Coronary artery (tissue), 2 donors: Measurements from ENCODE around the gene DMXL2.
A peak's percentile ranks its signal among the peaks of the same experiment; 100 is the strongest.

Source experiments
- DNase-seq: peaks from one replicate; pipeline ENCODE4 v3.0.0-alpha.2; 2017; ENCODE audit warnings: low spot score
- H3K27ac ChIP-seq, 2 donors: fragments of 200-600 bp; sonication (generic); one replicate each; pipeline ENCODE4 v1.5.1; 2016 to 2019
- H3K4me3 ChIP-seq: fragments of 200-600 bp; sonication (generic); 2 replicates; pipeline ENCODE4 v1.5.1; 2016; ENCODE audit warnings: mild to moderate bottlenecking, moderate library complexity
- TF ChIP-seq, protein P1 (sequence below): fragments of 200-600 bp; sonication (generic); IDR thresholded peaks from one replicate; pipeline ENCODE4 v1.5.1; 2019; ENCODE audit warnings: antibody characterized with exemption

The DMXL2 gene

GRCh38 chr15:51621936-51622603, 501 bp downstream of the DMXL2 start:
- H3K27ac ChIP-seq = peak overlapping the region; percentile 66 to 83
- TF ChIP-seq, protein P1, sequence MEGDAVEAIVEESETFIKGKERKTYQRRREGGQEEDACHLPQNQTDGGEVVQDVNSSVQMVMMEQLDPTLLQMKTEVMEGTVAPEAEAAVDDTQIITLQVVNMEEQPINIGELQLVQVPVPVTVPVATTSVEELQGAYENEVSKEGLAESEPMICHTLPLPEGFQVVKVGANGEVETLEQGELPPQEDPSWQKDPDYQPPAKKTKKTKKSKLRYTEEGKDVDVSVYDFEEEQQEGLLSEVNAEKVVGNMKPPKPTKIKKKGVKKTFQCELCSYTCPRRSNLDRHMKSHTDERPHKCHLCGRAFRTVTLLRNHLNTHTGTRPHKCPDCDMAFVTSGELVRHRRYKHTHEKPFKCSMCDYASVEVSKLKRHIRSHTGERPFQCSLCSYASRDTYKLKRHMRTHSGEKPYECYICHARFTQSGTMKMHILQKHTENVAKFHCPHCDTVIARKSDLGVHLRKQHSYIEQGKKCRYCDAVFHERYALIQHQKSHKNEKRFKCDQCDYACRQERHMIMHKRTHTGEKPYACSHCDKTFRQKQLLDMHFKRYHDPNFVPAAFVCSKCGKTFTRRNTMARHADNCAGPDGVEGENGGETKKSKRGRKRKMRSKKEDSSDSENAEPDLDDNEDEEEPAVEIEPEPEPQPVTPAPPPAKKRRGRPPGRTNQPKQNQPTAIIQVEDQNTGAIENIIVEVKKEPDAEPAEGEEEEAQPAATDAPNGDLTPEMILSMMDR = no peak
- DNase-seq = no peak
- H3K4me3 ChIP-seq = peak overlapping the region; percentile 92

GRCh38 chr15:51621155-51621765, 1.3 kb downstream of the DMXL2 start:
- DNase-seq = no peak
- TF ChIP-seq, protein P1 = no peak
- peak overlapping the region in 1 of 2 donors; percentile 16 for H3K27ac ChIP-seq
- peak overlapping the region; percentile 92 for H3K4me3 ChIP-seq

- DNase-seq = no peak
- H3K4me3 ChIP-seq = peak overlapping the region; percentile 15
- TF ChIP-seq, protein P1 = no peak
- H3K27ac ChIP-seq = peak overlapping the region in 1 of 2 donors; percentile 16
Observed at GRCh38 chr15:51620641-51621040, 1.9 kb downstream of the DMXL2 start.

GRCh38 chr15:51620122-51620521, 2.4 kb downstream of the DMXL2 start:
- no peak overlapping the region for H3K27ac ChIP-seq
- no peak overlapping the region for H3K4me3 ChIP-seq
- TF ChIP-seq, protein P1 = no peak
- no peak for DNase-seq

DNA sequence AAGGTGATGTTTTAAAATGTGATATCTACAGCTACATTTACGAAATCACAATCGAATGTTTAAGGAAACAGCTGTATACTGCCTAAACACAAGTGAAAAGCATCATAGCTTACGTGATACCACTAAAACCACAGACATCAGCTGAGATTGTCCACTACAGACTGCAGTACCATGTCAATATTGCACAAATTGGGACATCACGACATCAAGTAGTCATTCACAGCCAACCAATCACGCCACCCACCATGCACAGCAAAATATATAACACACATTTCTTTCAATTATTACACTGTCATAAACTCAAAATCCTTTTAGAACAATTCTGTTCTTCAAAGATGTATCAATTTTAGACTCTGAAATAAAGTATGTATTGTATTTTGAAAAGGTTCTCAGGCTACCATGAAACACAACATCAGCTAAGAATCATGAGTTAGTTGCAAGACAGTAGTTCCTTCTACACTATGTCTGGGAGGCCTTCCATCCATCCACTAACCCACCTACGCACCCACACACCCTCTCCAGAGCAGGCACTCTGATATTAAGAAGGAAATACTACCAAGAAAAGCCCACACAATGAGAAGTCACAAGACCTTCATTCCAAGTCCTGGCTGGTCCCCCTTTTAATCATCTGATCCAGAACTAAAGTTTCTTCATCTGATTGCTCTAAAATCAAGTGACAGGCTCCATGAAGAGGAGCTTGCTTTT, 3.1 kb downstream of the DMXL2 start:
- TF ChIP-seq, protein P1 = no peak
- Histone ChIP-seq H3K4me3 (no peak overlapping the region), H3K27ac (no peak overlapping the region)
- DNase-seq = no peak

GRCh38 chr15:51617886-51618285, 4.7 kb downstream of the DMXL2 start:
- no peak overlapping the region for H3K27ac ChIP-seq
- H3K4me3 ChIP-seq = no peak overlapping the region
- TF ChIP-seq, protein P1 = no peak
- DNase-seq = no peak
